PC-3 (cell line): Measurements from ENCODE around the gene PSMA4. TPM values are rescaled to one million over a fixed set of nuclear protein-coding genes. Genes with fewer than 3 reads are reported as not detected.

Source experiments
- ATAC-seq: fragments of 200-7000 bp; cut with Tn5 transposase; 2 replicates; pipeline ENCODE4 v1.9.1; 2020; ENCODE audit warnings: mild to moderate bottlenecking, moderate library complexity
- BruUV-seq: library from RNA; stranded (reverse); fragments of 400-500 nt; replicated peaks from 2 replicates; lab custom pipeline; 2021; lab: Mats Ljungman, UMichigan
- CTCF ChIA-PET: fragments of 300-600 bp; sonication (Branson Sonifier 250); formaldehyde crosslinking; loops from one replicate; lab custom pipeline; 2022; ENCODE audit warnings: antibody characterized with exemption; lab: Charles Lee
- POLR2A ChIA-PET: fragments of 300-600 bp; sonication (Branson Sonifier 250); formaldehyde crosslinking; loops from one replicate; lab custom pipeline; 2022; ENCODE audit warnings: antibody characterized with exemption; ENCODE audit not compliant: unreplicated experiment; lab: Charles Lee
- DNase-seq: peaks from one replicate; pipeline ENCODE4 v3.0.0-alpha.2; 2015
- H2AFZ ChIP-seq: fragments of 300-600 bp; sonication (generic); 2 replicates; pipeline ENCODE4 v1.6.0; 2016; ENCODE audit warnings: antibody characterized with exemption, low read length
- H3F3A ChIP-seq: fragments of 300-600 bp; sonication (generic); one replicate; pipeline ENCODE4 v1.6.0; 2017; ENCODE audit warnings: antibody characterized with exemption, low read length, control low read depth, mild to moderate bottlenecking; ENCODE audit not compliant: unreplicated experiment
- H3K27ac ChIP-seq: fragments of 300-600 bp; sonication (generic); 2 replicates; pipeline ENCODE4 v1.5.1; 2016; ENCODE audit warnings: mild to moderate bottlenecking, low read length
- H3K27me3 ChIP-seq: fragments of 300-600 bp; sonication (generic); 2 replicates; pipeline ENCODE4 v1.6.1; 2016; ENCODE audit warnings: low read length, mixed read lengths
- H3K36me3 ChIP-seq: fragments of 300-600 bp; sonication (generic); 2 replicates; pipeline ENCODE4 v1.6.1; 2016; ENCODE audit warnings: low read depth, mixed run types, low read length, mixed read lengths
- H3K4me1 ChIP-seq: fragments of 300-600 bp; sonication (generic); 2 replicates; pipeline ENCODE4 v1.5.1; 2016; ENCODE audit warnings: low read length; ENCODE audit not compliant: insufficient read depth
- H3K4me2 ChIP-seq: fragments of 300-600 bp; sonication (generic); 2 replicates; pipeline ENCODE4 v1.6.0; 2016; ENCODE audit warnings: low read length
- H3K4me3 ChIP-seq: fragments of 300-600 bp; sonication (generic); 2 replicates; pipeline ENCODE4 v1.5.1; 2016; ENCODE audit warnings: mild to moderate bottlenecking, low read length, mixed read lengths
- H3K79me2 ChIP-seq: fragments of 300-600 bp; sonication (generic); 2 replicates; pipeline ENCODE4 v1.6.1; 2017; ENCODE audit warnings: low read length, mixed read lengths
- H3K9ac ChIP-seq: fragments of 300-600 bp; sonication (generic); 2 replicates; pipeline ENCODE4 v1.6.0; 2016; ENCODE audit warnings: mild to moderate bottlenecking, low read length
- H3K9me2 ChIP-seq: fragments of 300-600 bp; sonication (generic); replicated peaks from 2 replicates; pipeline ENCODE4 v1.6.1; 2016; ENCODE audit warnings: mixed run types, low read length, mixed read lengths
- H3K9me3 ChIP-seq: fragments of 300-600 bp; sonication (generic); 2 replicates; pipeline ENCODE4 v1.6.1; 2016; ENCODE audit warnings: low read length, mixed read lengths
- H4K20me1 ChIP-seq: fragments of 300-600 bp; sonication (generic); 2 replicates; pipeline ENCODE4 v1.6.1; 2016; ENCODE audit warnings: low read length, mixed read lengths
- CTCF ChIP-seq: fragments of 300-600 bp; sonication (generic); conservative IDR thresholded peaks from 2 replicates; pipeline ENCODE4 v1.5.1; 2017; ENCODE audit warnings: antibody characterized with exemption, low read depth, mild to moderate bottlenecking, low read length
- EZH2 ChIP-seq: fragments of 300-600 bp; sonication (generic); IDR thresholded peaks from one replicate; pipeline ENCODE4 v1.6.1; 2017; ENCODE audit warnings: antibody characterized with exemption, mild to moderate bottlenecking, low read length; ENCODE audit not compliant: unreplicated experiment
- EZH2phosphoT487 ChIP-seq: fragments of 300-600 bp; sonication (generic); IDR thresholded peaks from 2 replicates; pipeline ENCODE4 v1.6.1; 2018; ENCODE audit warnings: mild to moderate bottlenecking, antibody characterized with exemption, low read length, borderline replicate concordance
- intact Hi-C: fragments of 100-400 bp; cut with micrococcal nuclease; formaldehyde crosslinking; loops from 2 replicates; pipeline ENCODE4 v1.9.0; 2023
- total RNA-seq: library from RNA; depleted of rRNA; stranded (reverse); fragments of >200 nt; gene quantifications from 2 replicates; pipeline ENCODE4 v1.2.3, GENCODE V29; 2014

Gene PSMA4
- total RNA-seq, 1 experiment from 2014 or later: 245 TPM

GRCh38 chr15:78542647-78543046 is 2.4 kb downstream of the PSMA4 start:
- Histone ChIP-seq H3K4me2 (peak overlapping the region; percentile 83), H3K4me3 (peak overlapping the region; percentile 99), H3K27ac (no peak overlapping the region), H4K20me1 (peaks cover 9% of the 10 kb centered on the region; the same call in 1 of the 2 replicates), H3K27me3 (no peaks in the 10 kb centered on the region), H3K4me1 (peaks cover 18% of the 10 kb centered on the region), H2AFZ (no peak overlapping the region), H3K36me3 (peaks cover 50% of the 10 kb centered on the region), H3K9me2 (no peaks in the 10 kb centered on the region), H3K9me3 (no peaks in the 10 kb centered on the region), H3K9ac (no peak overlapping the region), H3K79me2 (peaks cover 42% of the 10 kb centered on the region), H3F3A (no peaks in the 10 kb centered on the region)
- intact Hi-C loops: loop anchor here (5.0 kb wide), 1 partner anchor 35 kb away; the partner anchor contains the start of gene HYKK
- ChIA-PET POLR2A (no interaction called here), CTCF (no interaction called here)
- TF ChIP-seq CTCF: no peak
- no peak for TF ChIP-seq EZH2phosphoT487
- TF ChIP-seq EZH2: no peak
- no TSS peak for BruUV-seq
- ATAC-seq (no peak), DNase-seq (no peak)

- no peak overlapping the region for H3K27ac ChIP-seq
- no peaks in the 10 kb centered on the region for H3K4me1 ChIP-seq
- no peaks in the 10 kb centered on the region for H3K27me3 ChIP-seq
- peaks cover 45% of the 10 kb centered on the region for H3K36me3 ChIP-seq
- H3K9me2 ChIP-seq: no peaks in the 10 kb centered on the region
- H3K9me3 ChIP-seq: no peaks in the 10 kb centered on the region
- no peak overlapping the region for H3K4me3 ChIP-seq
- H3K4me2 ChIP-seq: no peak overlapping the region
- DNase-seq (no peak), ATAC-seq (no peak)
- no peak overlapping the region for H2AFZ ChIP-seq
- ChIA-PET POLR2A (no interaction called here), CTCF (no interaction called here)
- no TSS peak for BruUV-seq
- H3K79me2 ChIP-seq: 0 out of 2 replicates have a peak, but pooled peaks cover 2% of the 10 kb centered on the region
- H3K9ac ChIP-seq: no peak overlapping the region
- no peaks in the 10 kb centered on the region for H4K20me1 ChIP-seq
- intact Hi-C loops: no loop called here
- TF ChIP-seq EZH2phosphoT487 (no peak), EZH2 (no peak), CTCF (no peak)
- H3F3A ChIP-seq: no peaks in the 10 kb centered on the region
Measured at GRCh38 chr15:78550194-78550593, 9.9 kb downstream of the PSMA4 start.

DNA sequence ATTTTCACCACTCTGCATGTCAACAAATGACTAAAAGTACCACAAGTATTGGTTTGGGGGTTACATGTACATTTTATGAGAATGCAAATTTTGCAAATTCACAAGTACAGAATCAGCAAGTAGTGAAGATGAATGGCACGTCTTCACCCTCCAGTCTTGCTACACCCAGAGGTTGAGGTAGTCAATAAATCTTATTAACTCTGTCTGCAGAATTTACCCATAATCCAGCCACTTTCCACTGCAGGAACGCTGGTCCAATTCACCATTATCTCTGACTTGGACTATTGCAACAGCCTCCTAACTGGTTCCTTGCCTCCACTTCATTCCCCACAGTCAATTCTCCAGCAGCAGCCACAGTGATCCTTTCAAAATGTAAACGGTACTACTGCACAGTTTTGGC is 10.6 kb downstream of the PSMA4 start:
- CTCF ChIA-PET: no interaction called here
- Histone ChIP-seq H3K27me3 (no peaks in the 10 kb centered on the region), H3K9ac (no peak overlapping the region), H3K4me3 (no peak overlapping the region), H4K20me1 (no peaks in the 10 kb centered on the region), H3K9me3 (no peaks in the 10 kb centered on the region), H3K4me2 (no peak overlapping the region), H3K27ac (no peak overlapping the region), H3K79me2 (no peaks in the 10 kb centered on the region), H3K36me3 (peaks cover 39% of the 10 kb centered on the region), H3K9me2 (no peaks in the 10 kb centered on the region), H3K4me1 (no peaks in the 10 kb centered on the region), H3F3A (no peaks in the 10 kb centered on the region), H2AFZ (no peak overlapping the region)
- POLR2A ChIA-PET: no interaction called here
- DNase-seq (no peak), ATAC-seq (no peak)
- no TSS peak for BruUV-seq
- intact Hi-C loops: no loop called here
- TF ChIP-seq EZH2phosphoT487: no peak
- TF ChIP-seq CTCF: no peak
- no peak for TF ChIP-seq EZH2
